Measurements from ENCODE around the gene ATRNL1.
"Not testable (repeated sequence)": the region's sequence is repeated elsewhere in the genome, so short reads cannot be mapped to it uniquely, and the experiment has no call there.

The ATRNL1 gene

DNA sequence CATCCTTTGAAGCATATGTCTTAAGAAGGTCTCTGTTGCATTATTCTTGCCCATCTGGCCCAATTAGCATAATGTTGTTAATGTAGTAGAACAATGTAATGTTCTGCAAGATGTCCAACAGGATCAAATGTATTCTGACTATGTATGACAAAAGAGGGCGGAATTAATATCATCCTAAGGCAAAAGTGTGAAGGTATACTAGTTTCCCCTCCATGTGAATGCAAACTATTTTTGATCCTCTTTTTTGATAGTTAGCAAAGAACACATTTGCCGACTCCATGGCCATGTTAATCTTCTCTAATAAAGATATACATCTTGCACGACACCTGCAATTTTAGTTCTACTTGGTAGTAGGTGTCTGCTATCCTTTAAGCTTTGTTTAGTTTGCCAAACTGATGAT is 157.6 kb downstream of the ATRNL1 start:
- TF ChIP-seq, protein P1, sequence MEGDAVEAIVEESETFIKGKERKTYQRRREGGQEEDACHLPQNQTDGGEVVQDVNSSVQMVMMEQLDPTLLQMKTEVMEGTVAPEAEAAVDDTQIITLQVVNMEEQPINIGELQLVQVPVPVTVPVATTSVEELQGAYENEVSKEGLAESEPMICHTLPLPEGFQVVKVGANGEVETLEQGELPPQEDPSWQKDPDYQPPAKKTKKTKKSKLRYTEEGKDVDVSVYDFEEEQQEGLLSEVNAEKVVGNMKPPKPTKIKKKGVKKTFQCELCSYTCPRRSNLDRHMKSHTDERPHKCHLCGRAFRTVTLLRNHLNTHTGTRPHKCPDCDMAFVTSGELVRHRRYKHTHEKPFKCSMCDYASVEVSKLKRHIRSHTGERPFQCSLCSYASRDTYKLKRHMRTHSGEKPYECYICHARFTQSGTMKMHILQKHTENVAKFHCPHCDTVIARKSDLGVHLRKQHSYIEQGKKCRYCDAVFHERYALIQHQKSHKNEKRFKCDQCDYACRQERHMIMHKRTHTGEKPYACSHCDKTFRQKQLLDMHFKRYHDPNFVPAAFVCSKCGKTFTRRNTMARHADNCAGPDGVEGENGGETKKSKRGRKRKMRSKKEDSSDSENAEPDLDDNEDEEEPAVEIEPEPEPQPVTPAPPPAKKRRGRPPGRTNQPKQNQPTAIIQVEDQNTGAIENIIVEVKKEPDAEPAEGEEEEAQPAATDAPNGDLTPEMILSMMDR (IDR thresholded peaks at IDR 0.05; ENCODE audit: insufficient read depth, low read depth, low read length, missing control alignments), result no peak
- H3K4me3 ChIP-seq (ENCODE audit: low read length), result no peak overlapping the region
- DNase-seq (ENCODE audit: low read depth), result no peak

DNA sequence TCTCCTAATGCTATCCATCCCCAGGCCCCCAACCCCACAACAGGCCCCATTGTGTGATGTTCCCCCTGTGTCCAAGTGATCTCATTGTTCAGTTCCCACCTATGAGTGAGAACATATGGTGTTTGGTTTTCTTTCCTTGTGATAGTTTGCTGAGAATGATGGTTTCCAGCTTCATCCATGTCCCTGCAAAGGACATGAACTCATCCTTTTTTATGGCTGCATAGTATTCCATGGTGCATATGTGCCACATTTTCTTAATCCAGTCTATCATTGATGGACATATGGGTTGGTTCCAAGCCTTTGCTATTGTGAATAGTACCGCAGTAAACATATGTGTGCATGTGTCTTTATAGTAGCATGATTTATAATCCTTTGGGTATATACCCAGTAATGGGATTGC is 160.6 kb downstream of the ATRNL1 start:
- not testable (repeated sequence) for H3K4me3 ChIP-seq (ENCODE audit: low read length); DNase-seq (ENCODE audit: low read depth)

DNA sequence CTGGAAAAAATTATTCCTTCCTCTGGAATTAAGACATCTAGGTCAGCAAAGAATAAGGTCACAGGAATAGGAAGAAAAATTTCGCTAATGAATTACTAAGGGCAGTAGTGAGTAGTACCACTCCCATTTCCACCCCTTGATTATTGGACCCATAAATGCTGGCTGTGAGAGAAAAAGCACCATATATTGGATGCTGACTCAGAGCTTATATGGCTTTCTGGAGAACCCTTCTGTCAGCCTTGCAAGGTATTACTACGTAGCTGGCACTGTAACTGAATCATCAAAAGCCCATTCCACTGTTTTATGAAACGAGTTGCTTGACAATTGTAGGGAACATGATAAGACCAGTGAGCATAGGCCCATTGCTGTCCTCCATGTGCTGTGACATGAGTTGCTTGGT is 179.3 kb downstream of the ATRNL1 start:
- TF ChIP-seq, protein P1 (IDR thresholded peaks at IDR 0.05; ENCODE audit: insufficient read depth, low read depth, low read length, missing control alignments), result no peak
- DNase-seq (ENCODE audit: low read depth), result no peak

DNA sequence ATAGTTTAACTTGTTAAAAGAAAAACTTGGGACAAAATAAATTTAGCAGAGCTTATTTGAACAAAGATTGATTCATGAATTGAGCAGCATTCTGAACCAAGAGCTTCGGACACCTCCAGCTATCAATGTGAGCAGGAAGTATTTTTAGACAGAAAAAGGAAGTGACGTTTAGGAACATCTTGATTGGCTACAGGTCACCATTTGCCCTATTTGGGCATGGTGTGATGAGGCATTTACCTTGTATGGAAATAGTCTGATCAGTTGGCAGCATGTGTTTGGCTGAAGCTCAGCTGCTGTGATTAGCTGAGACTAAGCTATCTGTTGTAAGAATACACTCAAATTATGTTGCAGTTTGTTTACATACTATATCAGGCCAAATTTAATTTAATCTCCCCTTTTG is 185.1 kb downstream of the ATRNL1 start:
- no peak for DNase-seq (ENCODE audit: low read depth)
- no peak overlapping the region for H3K4me3 ChIP-seq (ENCODE audit: low read length)
- TF ChIP-seq, protein P1 (IDR thresholded peaks at IDR 0.05; ENCODE audit: insufficient read depth, low read depth, low read length, missing control alignments), result no peak

More for the DNA sequence above, 179.3 kb downstream of the ATRNL1 start:
- H3K4me3 ChIP-seq (ENCODE audit: low read length), result no peak overlapping the region

DNA sequence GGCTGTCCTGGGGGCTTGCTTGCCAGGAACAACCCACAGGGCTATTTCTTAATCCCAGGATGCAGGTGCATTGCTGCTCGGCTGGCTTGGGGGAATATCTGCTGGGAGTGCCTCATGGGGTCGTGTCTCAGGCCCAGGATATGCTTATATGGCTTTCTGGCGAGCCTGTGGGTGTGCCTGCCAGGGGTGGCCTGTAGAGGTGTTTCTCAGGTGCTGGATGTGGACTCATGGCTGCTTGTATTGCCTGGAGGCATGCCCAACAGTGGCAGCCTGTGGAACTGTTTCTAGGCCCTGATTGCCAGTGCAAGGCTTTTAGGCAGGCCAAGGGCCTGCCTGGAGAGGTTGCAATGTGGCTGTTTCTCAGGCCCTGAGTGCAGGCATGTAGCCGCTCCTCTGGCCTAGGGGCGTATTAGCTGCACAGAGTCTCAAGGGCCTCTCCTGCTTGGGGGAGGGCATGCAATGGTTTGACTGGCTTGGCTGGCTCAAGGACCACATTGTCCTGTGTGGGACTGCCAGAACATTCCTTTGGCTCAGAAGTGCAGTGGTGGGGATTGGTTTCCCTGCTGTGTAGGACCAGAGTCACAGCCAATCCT is 202.1 kb downstream of the ATRNL1 start:
- no peak overlapping the region for H3K4me3 ChIP-seq (ENCODE audit: low read length)
- TF ChIP-seq, protein P1 (IDR thresholded peaks at IDR 0.05; ENCODE audit: insufficient read depth, low read depth, low read length, missing control alignments), result no peak
- no peak for DNase-seq (ENCODE audit: low read depth)

DNA sequence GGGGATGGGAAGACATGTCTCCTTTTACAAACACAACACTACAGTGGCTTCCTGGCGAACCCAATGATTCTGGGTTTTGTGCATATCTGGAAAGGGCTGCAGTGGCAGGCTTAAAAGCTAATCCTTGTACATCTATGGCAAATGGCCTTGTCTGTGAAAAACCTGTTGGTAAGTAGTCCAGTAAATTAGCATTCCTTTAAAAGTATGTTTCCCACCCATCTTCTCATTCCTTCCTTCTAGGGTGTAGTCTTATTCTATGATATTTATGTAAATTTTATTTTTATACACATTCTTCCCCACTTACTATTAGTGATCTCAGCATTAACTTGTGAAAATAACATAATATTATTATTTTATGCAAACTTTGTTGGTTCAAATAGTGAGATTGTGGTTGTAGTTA is 206.9 kb downstream of the ATRNL1 start:
- no peak for DNase-seq (ENCODE audit: low read depth)
- H3K4me3 ChIP-seq (ENCODE audit: low read length), result no peak overlapping the region
- TF ChIP-seq, protein P1 (IDR thresholded peaks at IDR 0.05; ENCODE audit: insufficient read depth, low read depth, low read length, missing control alignments), result no peak

DNA sequence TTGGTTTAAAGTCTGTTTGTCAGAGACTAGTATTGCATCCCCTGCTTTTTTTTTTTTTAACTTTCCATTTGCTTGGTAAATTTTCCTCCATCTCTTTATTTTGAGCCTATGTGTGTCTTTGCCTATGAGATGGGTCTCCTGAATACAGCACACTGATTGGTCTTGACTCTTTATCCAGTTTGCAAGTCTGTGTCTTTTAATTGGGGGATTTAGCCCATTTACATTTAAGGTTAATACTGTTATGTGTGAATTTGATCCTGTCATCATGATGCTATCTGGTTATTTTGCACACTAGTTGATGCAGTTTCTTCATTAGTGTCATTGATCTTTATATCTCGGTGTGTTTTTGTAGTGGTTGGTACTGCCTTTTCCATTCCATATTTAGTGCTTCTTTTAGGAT is 226.5 kb downstream of the ATRNL1 start:
- not testable (repeated sequence) for DNase-seq (ENCODE audit: low read depth); H3K4me3 ChIP-seq (ENCODE audit: low read length)

DNA sequence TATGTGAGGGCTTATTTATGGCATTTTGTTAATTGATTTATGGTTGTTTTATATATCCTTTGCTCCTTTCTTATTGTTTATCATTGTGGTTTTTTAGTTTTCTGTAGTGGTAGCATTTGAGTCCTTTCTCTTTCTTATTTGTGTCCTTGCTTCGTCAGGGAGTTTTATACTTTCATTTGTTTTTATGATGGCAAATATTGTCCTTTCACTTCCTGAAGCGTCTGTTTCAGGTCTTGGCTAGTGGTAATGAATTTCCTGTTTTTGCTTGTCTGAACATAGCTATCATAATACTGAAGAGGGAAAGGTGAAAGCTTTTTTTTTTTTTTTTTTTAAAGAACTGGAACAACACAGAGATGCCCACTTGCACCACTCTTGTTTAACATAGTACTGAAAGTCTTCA is 228.2 kb downstream of the ATRNL1 start:
- DNase-seq (ENCODE audit: low read depth), result no peak
- H3K4me3 ChIP-seq (ENCODE audit: low read length), result no peak overlapping the region
- TF ChIP-seq, protein P1 (IDR thresholded peaks at IDR 0.05; ENCODE audit: insufficient read depth, low read depth, low read length, missing control alignments), result no peak

Measured in epithelial cell of esophagus (primary cell).